GM04504 (cell line): ENCODE results near the gene ROCK2.

Experiments
- DNase-seq: peaks from one replicate; pipeline ENCODE4 v3.0.0-alpha.2; 2012; ENCODE audit warnings: low read depth

ROCK2 gene

GRCh38 chr2:11367170-11367730 lies 22.8 kb upstream of the ROCK2 start:
- DNase-seq: no peak

- no peak for DNase-seq
These were observed 21.9 kb upstream of the ROCK2 start for GRCh38 chr2:11366326-11366741.

- DNase-seq: no peak
These were observed 20.9 kb upstream of the ROCK2 start for GRCh38 chr2:11365096-11365879.

- no peak for DNase-seq
These were observed 20.1 kb upstream of the ROCK2 start for GRCh38 chr2:11364565-11364887.

- no peak for DNase-seq
These were observed 19.6 kb upstream of the ROCK2 start for GRCh38 chr2:11363868-11364564.

GRCh38 chr2:11359865-11360264 lies 15.4 kb upstream of the ROCK2 start:
- DNase-seq: no peak

- no peak for DNase-seq
These were observed 13.1 kb upstream of the ROCK2 start for GRCh38 chr2:11357428-11357972.

GRCh38 chr2:11356764-11357163 lies 12.3 kb upstream of the ROCK2 start:
- DNase-seq: no peak

GRCh38 chr2:11355194-11356053 lies 11.0 kb upstream of the ROCK2 start:
- DNase-seq: no peak

- no peak for DNase-seq
These were observed 10.1 kb upstream of the ROCK2 start for GRCh38 chr2:11354363-11355154.

GRCh38 chr2:11352781-11353537 lies 8.5 kb upstream of the ROCK2 start:
- DNase-seq: no peak

GRCh38 chr2:11348209-11348749 lies 3.8 kb upstream of the ROCK2 start:
- DNase-seq: no peak

- DNase-seq: no peak
These were observed 3.0 kb upstream of the ROCK2 start for GRCh38 chr2:11347403-11347959.

- no peak for DNase-seq
These were observed 1.6 kb upstream of the ROCK2 start for GRCh38 chr2:11346023-11346482.

GRCh38 chr2:11344956-11345677 lies 681 bp upstream of the ROCK2 start:
- peak; percentile 89 for DNase-seq

- no peak for DNase-seq
These were observed 640 bp downstream of the ROCK2 start for GRCh38 chr2:11343650-11344341.

GRCh38 chr2:11343368-11343649 lies 1.1 kb downstream of the ROCK2 start:
- DNase-seq: no peak

- peak; percentile 55 for DNase-seq
These were observed 1.7 kb downstream of the ROCK2 start for GRCh38 chr2:11342551-11343367.
